ENCODE data around the gene GRAMD1B. TPM values are rescaled to one million over a fixed set of nuclear protein-coding genes. Genes with fewer than 3 reads are reported as not detected.

Gene GRAMD1B
- total RNA-seq, 2 donors from 2014 or later: 28.8 to 39.6 TPM

GRCh38 chr11:123588864-123589262 lies 158.8 kb downstream of the GRAMD1B start:
- Histone ChIP-seq H3K36me3 (ENCODE audit: control insufficient read depth, insufficient read depth, low read length) (peaks cover 54% of the 10 kb centered on the region), H3K9ac (ENCODE audit: extremely low read depth, low read length, poor library complexity, severe bottlenecking) (no peak overlapping the region), H3K9me3 (ENCODE audit: control insufficient read depth, low read length) (no peaks in the 10 kb centered on the region), H3K4me3 (ENCODE audit: low read length) (no peak overlapping the region), H3K4me1 (ENCODE audit: control insufficient read depth, insufficient read depth, low read length) (peaks cover 15% of the 10 kb centered on the region), H3K27ac (ENCODE audit: low read depth, low read length) (no peak overlapping the region), H3K27me3 (ENCODE audit: control insufficient read depth, insufficient read depth, low read length, poor library complexity, severe bottlenecking) (no peaks in the 10 kb centered on the region)
- Mint-ChIP-seq H3K27me3 (ENCODE audit: insufficient read depth) (no peaks in the 10 kb centered on the region), H3K36me3 (ENCODE audit: low read depth) (peaks cover 15% of the 10 kb centered on the region), H3K4me3 (no peak overlapping the region), H3K27ac (no peak overlapping the region), H3K4me1 (peaks cover 30% of the 10 kb centered on the region), H3K9me3 (no peaks in the 10 kb centered on the region)
- no peak for TF ChIP-seq CTCF (conservative IDR thresholded peaks at IDR 0.05)
- no peak for DNase-seq
- 94 to 96% methylated on average over 5 of the region's 5 CpGs for WGBS, 2 experiments (ENCODE audit: insufficient coverage in 1 of 2, insufficient read length in 1 of 2)

GRCh38 chr11:123590296-123590912 lies 160.3 kb downstream of the GRAMD1B start:
- TF ChIP-seq CTCF (conservative IDR thresholded peaks at IDR 0.05): no peak
- Histone ChIP-seq H3K27me3 (ENCODE audit: control insufficient read depth, insufficient read depth, low read length, poor library complexity, severe bottlenecking) (no peaks in the 10 kb centered on the region), H3K4me1 (ENCODE audit: control insufficient read depth, insufficient read depth, low read length) (peaks cover 15% of the 10 kb centered on the region), H3K4me3 (ENCODE audit: low read length) (no peak overlapping the region), H3K27ac (ENCODE audit: low read depth, low read length) (no peak overlapping the region), H3K9ac (ENCODE audit: extremely low read depth, low read length, poor library complexity, severe bottlenecking) (no peak overlapping the region), H3K36me3 (ENCODE audit: control insufficient read depth, insufficient read depth, low read length) (peaks cover 58% of the 10 kb centered on the region), H3K9me3 (ENCODE audit: control insufficient read depth, low read length) (no peaks in the 10 kb centered on the region)
- no peak overlapping the region for H3K27ac Mint-ChIP-seq
- H3K9me3 Mint-ChIP-seq: no peaks in the 10 kb centered on the region
- H3K36me3 Mint-ChIP-seq (ENCODE audit: low read depth): peaks cover 21% of the 10 kb centered on the region
- WGBS, 2 experiments (ENCODE audit: insufficient coverage in 1 of 2, insufficient read length in 1 of 2): 90 to 95% methylated on average over 5 to 10 of the region's 11 CpGs
- H3K4me1 Mint-ChIP-seq: peaks cover 27% of the 10 kb centered on the region
- DNase-seq: no peak
- H3K27me3 Mint-ChIP-seq (ENCODE audit: insufficient read depth): no peaks in the 10 kb centered on the region
- H3K4me3 Mint-ChIP-seq: no peak overlapping the region

- H3K36me3 Mint-ChIP-seq (ENCODE audit: low read depth): peaks cover 27% of the 10 kb centered on the region
- Histone ChIP-seq H3K4me1 (ENCODE audit: control insufficient read depth, insufficient read depth, low read length) (peaks cover 1% of the 10 kb centered on the region), H3K4me3 (ENCODE audit: low read length) (no peak overlapping the region), H3K9ac (ENCODE audit: extremely low read depth, low read length, poor library complexity, severe bottlenecking) (no peak overlapping the region), H3K27me3 (ENCODE audit: control insufficient read depth, insufficient read depth, low read length, poor library complexity, severe bottlenecking) (no peaks in the 10 kb centered on the region), H3K27ac (ENCODE audit: low read depth, low read length) (no peak overlapping the region), H3K36me3 (ENCODE audit: control insufficient read depth, insufficient read depth, low read length) (peaks cover 82% of the 10 kb centered on the region), H3K9me3 (ENCODE audit: control insufficient read depth, low read length) (no peaks in the 10 kb centered on the region)
- peaks cover 1% of the 10 kb centered on the region for H3K4me1 Mint-ChIP-seq
- no peak for TF ChIP-seq CTCF (conservative IDR thresholded peaks at IDR 0.05)
- no peak overlapping the region for H3K27ac Mint-ChIP-seq
- no peak overlapping the region for H3K4me3 Mint-ChIP-seq
- no peaks in the 10 kb centered on the region for H3K9me3 Mint-ChIP-seq
- DNase-seq: no peak
- 92 to 95% methylated on average over 5 of the region's 6 CpGs for WGBS, 2 experiments (ENCODE audit: insufficient coverage in 1 of 2, insufficient read length in 1 of 2)
- H3K27me3 Mint-ChIP-seq (ENCODE audit: insufficient read depth): no peaks in the 10 kb centered on the region
These were observed 163.5 kb downstream of the GRAMD1B start for GRCh38 chr11:123593570-123593969.
